Hypothalamus (tissue), 51 donors: ENCODE measurements around the gene UGT1A8.

Source experiments
- DNase-seq, 51 donors: peaks; one replicate each; lab custom pipeline; 2025; lab: John Stamatoyannopoulos, UW

UGT1A8 gene

GRCh38 chr2:233814056-233814835 is 196.8 kb downstream of the UGT1A8 start:
- no peak for DNase-seq

- DNase-seq, result no peak
Measured at GRCh38 chr2:233815861-233816260, 198.4 kb downstream of the UGT1A8 start.

GRCh38 chr2:233816334-233816733 is 198.9 kb downstream of the UGT1A8 start:
- DNase-seq, result no peak

- no peak for DNase-seq
Measured at GRCh38 chr2:233816771-233817170, 199.3 kb downstream of the UGT1A8 start.

- no peak for DNase-seq
Measured at GRCh38 chr2:233817361-233817911, 200.0 kb downstream of the UGT1A8 start.

GRCh38 chr2:233817995-233818638 is 200.7 kb downstream of the UGT1A8 start:
- no peak for DNase-seq

- DNase-seq, result no peak
Measured at GRCh38 chr2:233818639-233819621, 201.5 kb downstream of the UGT1A8 start.

- no peak for DNase-seq
Measured at GRCh38 chr2:233819884-233820773, 202.7 kb downstream of the UGT1A8 start.

- DNase-seq, result no peak
Measured at GRCh38 chr2:233820774-233821105, 203.3 kb downstream of the UGT1A8 start.

- no peak for DNase-seq
Measured at GRCh38 chr2:233821196-233821595, 203.8 kb downstream of the UGT1A8 start.

- no peak for DNase-seq
Measured at GRCh38 chr2:233821709-233822100, 204.3 kb downstream of the UGT1A8 start.

GRCh38 chr2:233822101-233822771 is 204.8 kb downstream of the UGT1A8 start:
- no peak for DNase-seq
